HG02981 (cell line): ENCODE results near the gene MGARP.

Source experiments
- ATAC-seq: cut with Tn5 transposase; IDR thresholded peaks from one replicate; pipeline ENCODE4 v1.9.1; 2021; ENCODE audit warnings: mild to moderate bottlenecking, moderate library complexity; ENCODE audit not compliant: unreplicated experiment

MGARP gene

GRCh38 chr4:139245590-139245989 lies 34.4 kb downstream of the MGARP start:
- ATAC-seq, result no peak

- no peak for ATAC-seq
Measured at GRCh38 chr4:139243448-139244365, 36.3 kb downstream of the MGARP start.

- ATAC-seq, result no peak
Measured at GRCh38 chr4:139242511-139243051, 37.4 kb downstream of the MGARP start.

- no peak for ATAC-seq
Measured at GRCh38 chr4:139241784-139242151, 38.3 kb downstream of the MGARP start.

- ATAC-seq, result no peak
Measured at GRCh38 chr4:139241086-139241783, 38.8 kb downstream of the MGARP start.

- ATAC-seq, result no peak
Measured at GRCh38 chr4:139239127-139239772, 40.8 kb downstream of the MGARP start.

- ATAC-seq, result no peak
Measured at GRCh38 chr4:139234253-139234652, 45.8 kb downstream of the MGARP start.

- ATAC-seq, result no peak
Measured at GRCh38 chr4:139229534-139230039, 50.4 kb downstream of the MGARP start.

GRCh38 chr4:139227729-139228404 lies 52.2 kb downstream of the MGARP start:
- peak; percentile 67 for ATAC-seq

- ATAC-seq, result no peak
Measured at GRCh38 chr4:139223682-139224317, 56.2 kb downstream of the MGARP start.

- no peak for ATAC-seq
Measured at GRCh38 chr4:139222215-139222614, 57.8 kb downstream of the MGARP start.

- ATAC-seq, result no peak
Measured at GRCh38 chr4:139221687-139222086, 58.3 kb downstream of the MGARP start.

GRCh38 chr4:139219450-139220055 lies 60.5 kb downstream of the MGARP start:
- ATAC-seq, result no peak
